PC-3 (cell line): ENCODE data around the gene OR2Z1.

Experiments
- CTCF ChIP-seq: fragments of 300-600 bp; sonication (generic); conservative IDR thresholded peaks from 2 replicates; pipeline ENCODE4 v1.5.1; 2017; ENCODE audit warnings: antibody characterized with exemption, low read depth, mild to moderate bottlenecking, low read length
- EZH2phosphoT487 ChIP-seq: fragments of 300-600 bp; sonication (generic); IDR thresholded peaks from 2 replicates; pipeline ENCODE4 v1.6.1; 2018; ENCODE audit warnings: mild to moderate bottlenecking, antibody characterized with exemption, low read length, borderline replicate concordance

GRCh38 chr19:8703223-8703622 lies 18.2 kb upstream of the OR2Z1 start:
- TF ChIP-seq CTCF = no peak
- no peak for TF ChIP-seq EZH2phosphoT487
